Hypothalamus (tissue), 51 donors: Measurements from ENCODE around the gene LMO7.
"Not testable (repeated sequence)": the region's sequence is repeated elsewhere in the genome, so short reads cannot be mapped to it uniquely, and the experiment has no call there.

ENCODE experiments used
- DNase-seq, 51 donors: peaks; one replicate each; lab custom pipeline; 2025; lab: John Stamatoyannopoulos, UW

LMO7 gene

DNA sequence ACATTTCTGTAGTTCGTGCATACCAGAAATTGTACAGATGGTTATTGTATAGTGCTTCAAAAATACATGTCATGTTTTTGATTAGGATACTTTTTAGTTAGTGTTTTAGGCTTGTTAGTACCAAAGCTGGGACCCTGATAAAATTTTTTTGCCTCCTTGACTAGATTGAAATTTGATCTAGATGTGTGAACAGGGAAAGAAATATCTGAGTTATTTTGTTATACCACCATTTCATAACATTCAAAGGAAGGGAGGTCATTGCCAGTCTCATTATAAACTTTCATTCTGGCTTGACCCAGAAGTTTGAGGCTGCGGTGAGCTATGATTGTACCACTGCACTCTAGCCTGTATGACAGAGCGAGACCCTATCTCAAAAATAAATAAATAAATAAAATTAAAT, 9.0 kb downstream of the LMO7 start:
- DNase-seq, result no peak

DNA sequence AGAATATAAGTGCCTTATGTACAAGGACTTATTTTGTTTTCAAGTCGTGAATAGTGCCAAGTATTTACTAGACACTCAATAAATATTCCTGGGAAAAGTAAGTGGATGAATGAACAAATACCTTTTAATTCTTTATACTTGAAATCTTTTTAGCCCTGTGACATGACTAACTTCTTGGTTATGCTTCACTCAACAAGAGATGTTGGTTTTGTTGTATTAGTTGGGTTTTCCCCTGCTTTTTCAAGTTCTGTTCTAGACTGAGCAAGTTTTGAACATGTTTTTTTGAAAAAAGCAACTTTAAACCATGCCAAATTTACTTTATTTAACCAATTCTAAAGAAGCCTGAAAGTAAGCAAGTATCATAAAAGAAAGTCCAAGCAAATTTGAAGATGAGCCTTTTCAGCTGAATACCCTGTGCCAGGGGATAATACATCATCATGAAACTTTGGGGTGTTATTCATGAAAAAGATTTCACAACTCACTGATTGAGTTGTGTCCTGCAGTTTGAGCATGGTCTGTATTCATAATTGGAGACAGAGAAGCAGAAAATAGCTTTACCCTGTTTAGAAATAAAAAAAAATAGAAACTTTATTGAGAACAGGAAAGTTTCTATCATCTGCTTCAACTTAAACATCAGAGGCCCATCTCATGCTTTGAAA, 11.1 kb downstream of the LMO7 start:
- DNase-seq, result no peak

DNA sequence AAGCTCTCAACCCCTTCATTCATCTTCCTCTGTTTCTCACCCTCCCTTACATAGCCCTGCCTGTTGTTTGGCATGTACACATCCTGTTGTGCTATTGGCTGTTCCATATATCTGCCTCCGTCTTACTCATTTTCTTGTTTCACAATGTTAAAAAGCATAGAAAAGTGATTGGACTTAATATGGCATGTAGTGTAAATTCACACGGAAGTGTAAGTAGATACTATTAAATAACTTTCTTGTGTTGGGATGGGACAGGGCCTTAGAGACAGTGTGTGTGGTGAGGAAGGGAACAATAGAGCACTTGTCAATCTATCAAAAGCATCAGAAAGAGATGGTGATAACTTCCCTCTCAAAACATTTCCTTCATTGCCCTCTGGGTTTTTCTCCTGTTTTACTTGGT, 12.3 kb downstream of the LMO7 start:
- DNase-seq, result no peak

DNA sequence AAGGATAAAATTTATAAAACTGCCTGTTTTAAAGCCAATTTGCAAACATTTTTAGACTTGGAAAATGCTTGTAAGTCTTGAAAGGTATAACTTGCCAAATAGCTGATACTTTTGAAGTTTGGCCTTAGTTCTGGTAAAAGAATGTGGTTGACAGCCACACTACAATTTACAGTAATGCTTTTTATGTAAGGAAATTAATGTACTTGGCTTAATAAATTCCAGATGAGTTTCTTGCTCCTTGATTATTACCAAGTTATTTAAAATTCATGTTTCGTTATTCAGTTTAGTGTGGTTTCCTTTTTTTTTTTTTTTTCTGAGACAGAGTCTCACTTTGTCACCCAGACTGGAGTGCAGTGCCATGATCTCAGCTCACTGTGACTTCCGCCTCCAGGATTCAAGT, 14.9 kb downstream of the LMO7 start:
- no peak for DNase-seq

GRCh38 chr13:75652726-75653125, 16.6 kb downstream of the LMO7 start:
- no peak for DNase-seq

DNA sequence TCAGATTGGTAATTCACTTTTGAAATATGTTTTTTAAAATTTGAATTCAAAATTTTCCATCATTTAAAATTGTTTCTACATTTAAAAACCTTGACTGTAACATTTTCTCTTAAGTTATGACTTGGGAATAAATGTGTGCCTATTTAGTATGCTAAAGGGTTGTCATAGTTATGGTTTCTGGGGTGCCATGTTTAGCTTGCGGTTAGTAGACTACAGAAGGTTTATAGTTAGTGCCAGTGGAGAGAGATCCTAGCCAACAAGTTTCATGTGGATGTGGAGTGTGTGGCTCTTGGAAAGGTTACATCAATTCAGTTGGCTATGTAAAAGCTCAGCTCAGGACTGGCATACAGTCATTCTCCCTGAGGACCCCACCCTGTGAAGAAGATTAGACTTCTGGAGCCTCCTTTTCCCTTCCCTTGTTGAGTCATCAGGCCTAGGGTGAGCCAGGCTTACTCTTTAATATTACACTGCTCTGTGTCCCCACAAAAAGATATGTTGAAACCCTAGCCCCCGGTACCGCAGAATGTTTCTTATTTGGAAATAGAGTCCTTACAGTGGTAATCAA, 20.4 kb downstream of the LMO7 start:
- DNase-seq, result no peak

- no peak for DNase-seq
Observed at GRCh38 chr13:75657111-75657510, 21.0 kb downstream of the LMO7 start.

GRCh38 chr13:75660694-75661093, 24.6 kb downstream of the LMO7 start:
- no peak for DNase-seq

GRCh38 chr13:75661443-75661842, 25.3 kb downstream of the LMO7 start:
- no peak for DNase-seq

DNA sequence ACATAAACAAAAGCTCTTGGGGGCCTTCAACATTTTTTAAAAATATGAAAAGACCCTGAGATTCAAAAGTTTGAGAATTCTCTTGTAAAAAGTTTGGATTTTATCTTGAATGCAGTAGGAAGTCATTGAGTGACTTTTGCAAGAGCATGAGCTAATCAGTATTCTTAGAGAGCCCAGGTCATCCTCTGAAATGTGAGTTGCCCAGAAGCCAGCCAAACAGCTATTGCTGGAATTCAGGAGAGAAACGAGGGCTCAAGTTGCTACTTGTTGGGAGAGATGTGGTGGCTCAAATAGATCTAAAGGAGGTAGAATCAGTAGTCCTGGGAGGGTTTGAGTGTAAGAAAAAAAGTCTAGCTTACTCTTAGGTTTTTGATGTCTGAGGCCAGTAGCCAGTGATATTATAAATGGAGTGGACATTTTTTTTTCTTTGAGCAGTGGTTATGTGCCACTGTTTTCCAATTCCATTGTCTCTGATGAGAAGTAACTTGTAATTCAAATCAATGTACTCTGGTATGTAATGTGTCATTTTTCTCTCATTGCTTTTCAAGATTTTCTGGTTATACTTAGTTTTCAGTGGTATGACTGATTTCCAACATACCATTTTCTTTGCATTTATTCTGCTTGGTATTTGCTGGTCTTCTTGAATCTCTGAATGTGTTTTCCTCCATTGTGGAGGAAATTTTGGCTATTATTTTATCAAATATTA, 30.7 kb downstream of the LMO7 start:
- DNase-seq, result no peak

- DNase-seq, result no peak
Observed at GRCh38 chr13:75669706-75670105, 33.6 kb downstream of the LMO7 start.

DNA sequence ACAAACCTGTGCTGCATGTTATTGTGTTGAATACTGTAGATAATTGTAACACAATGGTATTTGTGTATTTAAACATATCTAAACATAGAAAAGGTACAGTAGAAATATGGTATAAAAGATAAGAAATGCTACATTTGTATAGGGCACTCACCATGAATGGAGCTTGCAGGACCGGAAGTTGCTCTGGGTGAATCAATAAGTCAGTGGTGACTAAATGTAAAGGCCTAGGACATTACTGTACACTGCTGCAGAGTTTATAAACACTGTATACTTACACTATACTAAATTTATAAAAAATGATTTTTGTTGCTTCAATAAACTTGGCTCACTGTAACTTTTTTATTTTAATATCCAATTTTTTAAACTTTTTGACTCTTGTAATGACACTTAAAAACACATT, 34.4 kb downstream of the LMO7 start:
- DNase-seq, result no peak

- no peak for DNase-seq
Observed at GRCh38 chr13:75675421-75675820, 39.3 kb downstream of the LMO7 start.

DNA sequence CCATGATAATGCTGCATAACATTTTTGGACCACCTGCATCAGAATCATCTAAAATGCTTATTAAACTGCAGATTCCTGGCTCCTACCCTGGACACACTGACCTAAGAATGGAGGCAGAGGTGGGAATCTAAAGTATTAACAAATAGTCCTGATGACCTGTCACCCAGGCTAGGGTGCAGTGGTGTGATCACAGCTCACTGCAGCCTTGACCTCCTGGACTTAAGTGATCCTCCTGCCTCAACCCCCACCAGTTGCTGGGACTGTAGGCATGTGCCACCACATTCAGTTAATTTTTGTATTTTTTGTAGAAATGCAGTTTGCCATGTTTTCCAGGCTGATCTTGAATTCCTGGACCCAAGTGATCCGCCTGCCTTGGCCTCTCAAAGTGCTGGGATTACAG, 43.3 kb downstream of the LMO7 start:
- no peak for DNase-seq

GRCh38 chr13:75680251-75680650, 44.1 kb downstream of the LMO7 start:
- not testable (repeated sequence) for DNase-seq

GRCh38 chr13:75682326-75682725, 46.2 kb downstream of the LMO7 start:
- DNase-seq, result no peak

- DNase-seq, result no peak
Observed at GRCh38 chr13:75685239-75685697, 49.1 kb downstream of the LMO7 start.

DNA sequence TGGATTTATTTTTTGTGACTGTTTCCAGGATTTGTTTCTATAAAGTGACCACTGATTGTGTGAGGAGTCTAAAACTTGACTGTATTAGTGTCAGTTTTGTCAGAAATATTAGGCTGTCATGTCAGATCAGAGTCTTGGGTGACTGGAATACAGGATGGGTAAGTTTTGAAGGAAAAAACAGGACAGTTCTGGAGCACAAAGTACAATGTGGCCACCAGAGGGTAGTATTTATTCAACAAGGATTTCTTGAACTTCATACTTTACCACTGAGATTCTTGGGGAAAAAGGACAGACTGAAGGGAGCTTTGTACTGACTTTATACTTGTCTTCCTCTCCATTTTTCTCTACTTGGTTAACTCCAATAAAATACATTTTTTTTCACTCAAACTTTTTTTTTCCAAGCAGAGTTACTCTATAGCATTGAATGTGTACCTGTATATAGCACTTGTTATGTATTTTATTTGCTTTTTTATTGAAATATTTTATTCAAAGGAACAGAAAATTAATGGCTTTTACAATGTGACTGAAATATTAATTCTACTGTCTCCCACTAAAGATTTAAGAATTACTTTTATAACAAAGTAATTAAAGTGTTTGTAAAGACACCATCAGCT, 51.1 kb downstream of the LMO7 start:
- peak in 1 of 51 donors; percentile 4 for DNase-seq

DNA sequence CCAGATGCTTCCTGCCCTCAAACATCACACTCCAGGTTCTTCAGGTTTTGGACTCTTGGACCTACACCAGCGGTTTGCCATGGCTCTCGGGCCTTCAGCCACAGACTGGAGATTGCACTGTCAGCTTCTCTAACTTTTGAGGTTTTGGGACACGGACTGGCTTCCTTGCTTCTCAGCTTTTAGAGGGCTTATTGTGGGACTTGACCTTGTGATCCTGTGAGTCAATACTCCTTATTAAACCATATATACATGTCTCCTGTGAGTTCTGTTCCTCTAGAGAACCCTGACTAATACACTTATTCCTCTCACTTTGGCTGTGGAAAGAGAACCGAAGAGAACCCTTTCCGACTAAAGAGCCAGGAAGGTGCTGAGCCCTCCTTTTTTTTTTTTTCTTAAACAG, 53.6 kb downstream of the LMO7 start:
- no peak for DNase-seq

DNA sequence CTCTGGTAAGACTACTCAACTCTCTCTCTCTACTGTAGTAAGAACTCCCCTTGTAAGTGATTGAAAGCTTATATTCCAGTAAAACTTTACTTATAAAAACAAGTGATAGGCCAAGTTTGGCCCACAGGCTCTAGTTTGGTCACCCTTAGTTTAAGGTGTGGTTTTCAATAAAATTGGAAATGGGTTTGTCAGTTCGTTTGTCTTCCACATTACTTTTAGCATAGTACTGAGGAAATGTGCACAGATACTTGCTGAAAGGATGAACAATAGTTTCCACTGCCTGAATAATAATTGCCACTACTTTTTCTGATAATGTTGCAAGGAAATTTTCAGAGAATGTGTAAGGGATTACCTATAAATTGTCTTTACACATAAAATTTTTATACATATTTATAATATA, 54.5 kb downstream of the LMO7 start:
- no peak for DNase-seq

- no peak for DNase-seq
Observed at GRCh38 chr13:75691183-75691582, 55.1 kb downstream of the LMO7 start.

- DNase-seq, result no peak
Observed at GRCh38 chr13:75693227-75693626, 57.1 kb downstream of the LMO7 start.
